Liver (tissue), 9 donors: ENCODE measurements around the gene PTCD2. TPM values are rescaled to one million over a fixed set of nuclear protein-coding genes. Genes with fewer than 3 reads are reported as not detected.

Experiments used
- DNase-seq: peaks from one replicate; pipeline ENCODE4 v3.0.0-alpha.2; 2017; ENCODE audit warnings: low spot score
- H3K27ac ChIP-seq, 2 donors: one replicate each; pipeline ENCODE4 v1.7.0; 2013; ENCODE audit warnings: inconsistent platforms in 2 of 2, low read length in 2 of 2, control low read depth in 1 of 2, low read depth in 1 of 2, mild to moderate bottlenecking in 1 of 2
- H3K27me3 ChIP-seq, 4 donors: one replicate each; pipeline versions ENCODE4 v1.6.1 to v1.7.0; 2013; ENCODE audit warnings: low read length in 3 of 4, inconsistent platforms in 1 of 4, mild to moderate bottlenecking in 1 of 4, moderate library complexity in 1 of 4; ENCODE audit not compliant: control insufficient read depth in 4 of 4, insufficient read depth in 4 of 4
- H3K36me3 ChIP-seq, 4 donors: one replicate each; pipeline versions ENCODE4 v1.6.1 to v1.7.0; 2013; ENCODE audit warnings: low read length in 3 of 4, mild to moderate bottlenecking in 3 of 4, low read depth in 1 of 4, moderate library complexity in 1 of 4; ENCODE audit not compliant: control insufficient read depth in 4 of 4, insufficient read depth in 3 of 4
- H3K4me1 ChIP-seq, 4 donors: one replicate each; pipeline versions ENCODE4 v1.6.1 to v1.7.0; 2013; ENCODE audit warnings: low read length in 3 of 4, mild to moderate bottlenecking in 3 of 4, moderate library complexity in 1 of 4; ENCODE audit not compliant: control insufficient read depth in 4 of 4, insufficient read depth in 4 of 4
- H3K4me3 ChIP-seq, 3 donors: one replicate each; pipeline versions ENCODE4 v1.6.1 to v1.7.0; 2013; ENCODE audit warnings: low read length in 3 of 3, control low read depth in 1 of 3, low read depth in 1 of 3, mild to moderate bottlenecking in 1 of 3
- H3K9ac ChIP-seq, 2 donors: one replicate each; pipeline ENCODE4 v1.7.0; 2013; ENCODE audit warnings: low read length in 2 of 2, mild to moderate bottlenecking in 2 of 2, moderate library complexity in 2 of 2, control low read depth in 1 of 2, low read depth in 1 of 2
- H3K9me3 ChIP-seq, 4 donors: one replicate each; pipeline versions ENCODE4 v1.6.1 to v1.7.0; 2013; ENCODE audit warnings: low read length in 3 of 4; ENCODE audit not compliant: control insufficient read depth in 4 of 4
- ATF3 ChIP-seq: IDR thresholded peaks from 2 replicates; pipeline ENCODE4 v1.6.1; 2016; ENCODE audit warnings: antibody characterized with exemption
- CTCF ChIP-seq: fragments of 150-350 bp; IDR thresholded peaks from 2 replicates; pipeline ENCODE4 v1.5.1; 2017; ENCODE audit warnings: improper control_type of control experiment, low read depth, low read length; ENCODE audit not compliant: missing input control
- EGR1 ChIP-seq, 2 donors: IDR thresholded peaks; 2 replicates each; pipeline ENCODE4 v1.6.1; 2016 to 2018; ENCODE audit warnings: antibody characterized with exemption in 2 of 2, low read depth in 2 of 2
- FOXA2 ChIP-seq: IDR thresholded peaks from 2 replicates; pipeline ENCODE4 v1.6.1; 2016; ENCODE audit warnings: antibody characterized with exemption
- GABPA ChIP-seq, 2 donors: IDR thresholded peaks in 1 of 2; conservative IDR thresholded peaks in 1 of 2; 2 replicates each; pipeline ENCODE4 v1.6.1; 2016; ENCODE audit warnings: antibody characterized with exemption in 2 of 2, mild to moderate bottlenecking in 1 of 2, moderate library complexity in 1 of 2
- HNF4A ChIP-seq, 2 donors: conservative IDR thresholded peaks; 2 replicates each; pipeline ENCODE4 v1.6.1; 2016; ENCODE audit warnings: antibody characterized with exemption in 2 of 2, mild to moderate bottlenecking in 2 of 2
- HNF4G ChIP-seq: IDR thresholded peaks from 2 replicates; pipeline ENCODE4 v1.6.1; 2016; ENCODE audit warnings: antibody characterized with exemption
- MAX ChIP-seq: IDR thresholded peaks from 2 replicates; pipeline ENCODE4 v1.6.1; 2016; ENCODE audit warnings: antibody characterized with exemption
- NR2F2 ChIP-seq: IDR thresholded peaks from 2 replicates; pipeline ENCODE4 v1.6.1; 2016; ENCODE audit warnings: antibody characterized with exemption
- RAD21 ChIP-seq, 2 donors: IDR thresholded peaks; 2 replicates each; pipeline ENCODE4 v1.6.1; 2016; ENCODE audit warnings: antibody characterized with exemption in 2 of 2, mild to moderate bottlenecking in 2 of 2
- REST ChIP-seq: IDR thresholded peaks from 2 replicates; pipeline ENCODE4 v1.6.1; 2016; ENCODE audit warnings: antibody characterized with exemption, mild to moderate bottlenecking
- RXRA ChIP-seq, 2 donors: IDR thresholded peaks; 2 replicates each; pipeline ENCODE4 v1.6.1; 2017 to 2018; ENCODE audit warnings: antibody characterized with exemption in 2 of 2, mild to moderate bottlenecking in 1 of 2
- TAF1 ChIP-seq: conservative IDR thresholded peaks from 2 replicates; pipeline ENCODE4 v1.6.1; 2016; ENCODE audit warnings: antibody characterized with exemption, mild to moderate bottlenecking
- YY1 ChIP-seq: IDR thresholded peaks from 2 replicates; pipeline ENCODE4 v1.6.1; 2016; ENCODE audit warnings: antibody characterized with exemption, mild to moderate bottlenecking
- WGBS: extraction: QIAGEN DNeasy Blood & Tissue Kit; methylation state at CpG from one replicate; pipeline ENCODE4 v1.1.7; 2013; 5-methylcytosine and 5-hydroxymethylcytosine counted together
- polyA plus RNA-seq, 2 donors: library from polyadenylated mRNA; stranded (reverse) in 1 of 2; unstranded in 1 of 2; fragments of 200-250 nt in 1 of 2; fragments of >200 nt in 1 of 2; fragmentation: Nextera tagmentation in 1 of 2; extraction: Ambion mirVana in 1 of 2; gene quantifications; one replicate each; pipeline versions ENCODE4 v1.2.1 to v1.2.3, GENCODE V29; 2013 to 2015
- total RNA-seq, 2 donors: library from RNA; depleted of rRNA; stranded (reverse); fragments of >200 nt; gene quantifications; one replicate each; pipeline ENCODE4 v1.2.3, GENCODE V29; 2014
- donor health status: healthy.
- donor health status: healthy.
- donor health status: healthy.
- donor health status: healthy.
- donor health status: healthy.

The PTCD2 gene
- total and polyA plus RNA-seq, 4 donors: 4.4 to 5.9 (median 5.2) TPM

GRCh38 chr5:72408127-72408526 lies 88.0 kb downstream of the PTCD2 start:
- Histone ChIP-seq H3K9ac (no peak overlapping the region), H3K9me3 (no peaks in the 10 kb centered on the region), H3K36me3 (no peaks in the 10 kb centered on the region), H3K27ac (no peak overlapping the region), H3K27me3 (no peaks in the 10 kb centered on the region), H3K4me3 (no peak overlapping the region), H3K4me1 (no peaks in the 10 kb centered on the region)
- DNase-seq: no peak
- TF ChIP-seq RXRA (IDR thresholded peaks at IDR 0.05) (no peak), EGR1 (IDR thresholded peaks at IDR 0.05; ENCODE audit: low read depth in 2 of 2) (no peak), FOXA2 (no peak), HNF4A (conservative IDR thresholded peaks at IDR 0.05) (no peak), GABPA (IDR thresholded peaks at IDR 0.05 in 1 of 2, conservative IDR thresholded peaks at IDR 0.05 in 1 of 2) (no peak), YY1 (no peak), HNF4G (no peak), TAF1 (no peak), CTCF (no peak), MAX (no peak)
- 86% methylated on average over 5 of the region's 5 CpGs for WGBS

- Histone ChIP-seq H3K27ac (no peak overlapping the region), H3K27me3 (no peaks in the 10 kb centered on the region), H3K36me3 (no peaks in the 10 kb centered on the region), H3K9ac (no peak overlapping the region), H3K4me3 (no peak overlapping the region), H3K4me1 (no peaks in the 10 kb centered on the region), H3K9me3 (no peaks in the 10 kb centered on the region)
- TF ChIP-seq TAF1: no peak
- TF ChIP-seq NR2F2: no peak
- TF ChIP-seq RAD21 (IDR thresholded peaks at IDR 0.05): no peak
- TF ChIP-seq FOXA2: no peak
- TF ChIP-seq REST: no peak
- no peak for TF ChIP-seq HNF4A (conservative IDR thresholded peaks at IDR 0.05)
- no peak for TF ChIP-seq CTCF
- no peak for TF ChIP-seq ATF3
- no peak for TF ChIP-seq RXRA (IDR thresholded peaks at IDR 0.05)
- 69% methylated on average over 4 of the region's 4 CpGs for WGBS
- no peak for DNase-seq
These were observed 88.4 kb downstream of the PTCD2 start for GRCh38 chr5:72408603-72409002.
